Calu3 (cell line): ENCODE results near the gene MYH9. TPM values are rescaled to one million over a fixed set of nuclear protein-coding genes. Genes with fewer than 3 reads are reported as not detected.
"Not testable (repeated sequence)": the region's sequence is repeated elsewhere in the genome, so short reads cannot be mapped to it uniquely, and the experiment has no call there.

Experiments used
- BruUV-seq: library from RNA; stranded (reverse); fragments of 400-500 nt; replicated peaks from 2 replicates; lab custom pipeline; 2021; lab: Mats Ljungman, UMichigan
- CTCF ChIA-PET: fragments of 300-600 bp; sonication (Branson Sonifier 250); formaldehyde crosslinking; loops from one replicate; lab custom pipeline; 2022; ENCODE audit warnings: antibody characterized with exemption; lab: Charles Lee
- DNase-seq: peaks from one replicate; pipeline ENCODE4 v3.0.0; 2022
- H3K27ac Mint-ChIP-seq: one replicate; pipeline ENCODE4 v1.8.0; 2022; ENCODE audit warnings: mixed read lengths; ENCODE audit not compliant: unreplicated experiment
- H3K27me3 Mint-ChIP-seq: one replicate; pipeline ENCODE4 v1.8.0; 2022; ENCODE audit warnings: mixed read lengths; ENCODE audit not compliant: unreplicated experiment
- H3K36me3 Mint-ChIP-seq: one replicate; pipeline ENCODE4 v1.8.0; 2022; ENCODE audit warnings: mild to moderate bottlenecking, moderate library complexity, mixed read lengths; ENCODE audit not compliant: insufficient read depth, unreplicated experiment
- H3K4me1 Mint-ChIP-seq: one replicate; pipeline ENCODE4 v1.8.0; 2022; ENCODE audit warnings: mild to moderate bottlenecking, low read depth, mixed read lengths; ENCODE audit not compliant: unreplicated experiment
- H3K4me3 Mint-ChIP-seq: one replicate; pipeline ENCODE4 v1.8.0; 2022; ENCODE audit warnings: mild to moderate bottlenecking, low read depth, moderate library complexity, mixed read lengths; ENCODE audit not compliant: unreplicated experiment
- H3K9me3 Mint-ChIP-seq: one replicate; pipeline ENCODE4 v1.8.0; 2022; ENCODE audit warnings: low read depth, mixed read lengths; ENCODE audit not compliant: unreplicated experiment
- intact Hi-C: fragments of 100-400 bp; cut with micrococcal nuclease; formaldehyde crosslinking; loops from one replicate; pipeline ENCODE4 v1.10.0; 2022; ENCODE audit not compliant: unreplicated experiment
- total RNA-seq: library from RNA; stranded (reverse); gene quantifications from 2 replicates; pipeline ENCODE4 v1.2.3, GENCODE V29; 2022
- TF ChIP-seq, protein P1 (sequence below): fragments of 200-600 bp; IDR thresholded peaks from one replicate; pipeline ENCODE4 v1.8.0; 2022; ENCODE audit warnings: antibody characterized with exemption; ENCODE audit not compliant: unreplicated experiment

Gene MYH9
- total RNA-seq, 1 experiment from 2014 or later, result 606 TPM

DNA sequence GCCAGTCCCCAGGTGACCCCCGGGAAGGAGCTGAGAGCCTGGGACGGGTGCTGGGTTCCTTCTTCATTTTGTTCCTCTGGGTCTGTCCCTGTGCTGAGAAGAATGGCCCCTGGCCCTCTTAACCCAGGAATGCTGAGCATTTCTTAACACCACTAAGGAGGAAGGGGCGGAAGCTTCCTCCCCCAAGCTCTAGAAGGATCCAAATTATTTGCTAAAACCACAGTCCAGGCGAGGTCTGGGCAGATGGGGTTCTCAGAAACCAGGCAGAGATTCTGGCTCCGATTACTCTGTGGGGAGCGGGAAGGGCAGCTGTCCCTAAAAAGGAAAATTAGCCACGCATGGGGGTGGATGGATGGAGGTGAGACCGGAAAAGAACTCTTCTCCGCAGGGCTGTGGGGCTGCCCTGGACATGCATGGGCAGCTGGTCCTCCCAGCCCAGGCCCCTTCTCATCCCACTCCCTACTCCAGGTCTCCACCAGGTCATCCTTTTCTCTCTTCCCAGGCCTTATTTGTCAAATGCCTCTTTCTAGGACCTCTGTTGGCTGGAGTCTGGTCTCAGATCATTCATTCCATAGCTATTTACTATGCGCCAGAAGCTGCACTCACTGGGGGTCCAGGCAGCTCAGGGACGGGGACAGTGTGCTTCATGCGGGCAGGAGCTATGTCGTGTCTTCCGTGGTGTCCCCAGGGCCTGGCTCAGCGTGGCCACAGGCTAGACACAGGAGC lies 45.0 kb upstream of the MYH9 start:
- TF ChIP-seq, protein P1, sequence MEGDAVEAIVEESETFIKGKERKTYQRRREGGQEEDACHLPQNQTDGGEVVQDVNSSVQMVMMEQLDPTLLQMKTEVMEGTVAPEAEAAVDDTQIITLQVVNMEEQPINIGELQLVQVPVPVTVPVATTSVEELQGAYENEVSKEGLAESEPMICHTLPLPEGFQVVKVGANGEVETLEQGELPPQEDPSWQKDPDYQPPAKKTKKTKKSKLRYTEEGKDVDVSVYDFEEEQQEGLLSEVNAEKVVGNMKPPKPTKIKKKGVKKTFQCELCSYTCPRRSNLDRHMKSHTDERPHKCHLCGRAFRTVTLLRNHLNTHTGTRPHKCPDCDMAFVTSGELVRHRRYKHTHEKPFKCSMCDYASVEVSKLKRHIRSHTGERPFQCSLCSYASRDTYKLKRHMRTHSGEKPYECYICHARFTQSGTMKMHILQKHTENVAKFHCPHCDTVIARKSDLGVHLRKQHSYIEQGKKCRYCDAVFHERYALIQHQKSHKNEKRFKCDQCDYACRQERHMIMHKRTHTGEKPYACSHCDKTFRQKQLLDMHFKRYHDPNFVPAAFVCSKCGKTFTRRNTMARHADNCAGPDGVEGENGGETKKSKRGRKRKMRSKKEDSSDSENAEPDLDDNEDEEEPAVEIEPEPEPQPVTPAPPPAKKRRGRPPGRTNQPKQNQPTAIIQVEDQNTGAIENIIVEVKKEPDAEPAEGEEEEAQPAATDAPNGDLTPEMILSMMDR, result no peak
- Mint-ChIP-seq H3K27ac (no peak overlapping the region), H3K9me3 (no peaks in the 10 kb centered on the region), H3K4me1 (peaks cover 54% of the 10 kb centered on the region), H3K36me3 (peaks cover 5% of the 10 kb centered on the region), H3K4me3 (no peak overlapping the region), H3K27me3 (no peaks in the 10 kb centered on the region)
- intact Hi-C loops, result no loop called here
- DNase-seq, result no peak
- no TSS peak for BruUV-seq
- CTCF ChIA-PET, result interaction anchor here (0.5 to 1.0 kb wide), 4 partner anchors 36 to 136 kb away, joined by 3 to 5 read pairs (median 4); partner anchors contain the start of gene MYH9

GRCh38 chr22:36431977-36432376 lies 44.2 kb upstream of the MYH9 start:
- CTCF ChIA-PET, result interaction anchor here (0.5 to 0.8 kb wide), 2 partner anchors 35 to 135 kb away, joined by 4 to 5 read pairs; no protein-coding TSS in a partner anchor
- no peak for DNase-seq
- Mint-ChIP-seq H3K27me3 (no peaks in the 10 kb centered on the region), H3K4me1 (peaks cover 54% of the 10 kb centered on the region), H3K27ac (no peak overlapping the region), H3K9me3 (no peaks in the 10 kb centered on the region), H3K4me3 (no peak overlapping the region), H3K36me3 (peaks cover 5% of the 10 kb centered on the region)
- no TSS peak for BruUV-seq
- TF ChIP-seq, protein P1, result no peak
- intact Hi-C loops, result no loop called here

- no peaks in the 10 kb centered on the region for H3K27me3 Mint-ChIP-seq
- TF ChIP-seq, protein P1, result no peak
- H3K27ac Mint-ChIP-seq, result no peak overlapping the region
- no peak overlapping the region for H3K4me3 Mint-ChIP-seq
- peak; percentile 30 for DNase-seq
- CTCF ChIA-PET, result no interaction called here
- H3K9me3 Mint-ChIP-seq, result no peaks in the 10 kb centered on the region
- BruUV-seq, result no TSS peak
- peaks cover 46% of the 10 kb centered on the region for H3K4me1 Mint-ChIP-seq
- peaks cover 5% of the 10 kb centered on the region for H3K36me3 Mint-ChIP-seq
- intact Hi-C loops, result no loop called here
Observed at GRCh38 chr22:36430863-36431262, 43.1 kb upstream of the MYH9 start.

- H3K27me3 Mint-ChIP-seq, intact Hi-C loops, DNase-seq, BruUV-seq, H3K36me3 Mint-ChIP-seq, H3K4me3 Mint-ChIP-seq, CTCF ChIA-PET, H3K9me3 Mint-ChIP-seq, H3K27ac Mint-ChIP-seq: not testable (repeated sequence)
- peaks cover 17% of the 10 kb centered on the region for H3K4me1 Mint-ChIP-seq
Observed at GRCh38 chr22:36427952-36428351, 40.2 kb upstream of the MYH9 start.

DNA sequence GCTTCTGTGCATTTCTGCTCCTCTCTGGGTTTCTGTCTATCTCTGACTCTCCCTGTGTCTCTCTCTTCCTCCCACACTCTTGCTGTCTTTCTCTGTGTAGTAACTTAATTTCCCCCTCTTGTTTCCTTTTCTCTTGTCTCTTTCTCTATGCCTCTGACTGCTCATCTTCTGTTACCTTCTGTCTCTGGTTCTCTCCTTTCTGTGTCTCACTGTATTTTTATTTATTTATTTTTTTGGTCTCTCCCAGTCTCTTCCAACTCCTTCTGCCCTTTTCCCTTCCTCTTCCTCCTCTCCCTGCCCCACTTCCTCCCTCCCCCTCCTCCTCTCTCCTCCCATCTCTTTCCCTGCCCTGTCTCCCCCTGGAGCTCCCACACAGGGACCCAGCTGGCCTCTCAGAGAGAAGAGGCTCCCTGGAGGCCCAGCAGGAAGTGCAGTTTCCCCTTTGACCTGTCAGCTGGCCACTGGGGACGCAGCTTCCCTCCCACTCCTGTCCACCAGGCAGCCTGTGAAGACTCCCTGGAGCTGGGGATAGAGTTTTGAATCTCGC lies 38.3 kb upstream of the MYH9 start:
- no TSS peak for BruUV-seq
- H3K27me3 Mint-ChIP-seq, result no peaks in the 10 kb centered on the region
- CTCF ChIA-PET, result interaction anchor here (0.7 to 0.9 kb wide), 2 partner anchors 9 to 36 kb away, joined by 4 to 7 read pairs; no protein-coding TSS in a partner anchor
- no peak overlapping the region for H3K4me3 Mint-ChIP-seq
- no peaks in the 10 kb centered on the region for H3K9me3 Mint-ChIP-seq
- intact Hi-C loops, result no loop called here
- TF ChIP-seq, protein P1, result no peak
- no peaks in the 10 kb centered on the region for H3K36me3 Mint-ChIP-seq
- no peak overlapping the region for H3K27ac Mint-ChIP-seq
- H3K4me1 Mint-ChIP-seq, result peaks cover 6% of the 10 kb centered on the region
- DNase-seq, result no peak
